PFSK-1 (cell line): ENCODE data around the gene AGPAT3.

Experiments
- FOXP2 ChIP-seq: optimal IDR thresholded peaks from 2 replicates; pipeline ENCODE3; 2011; ENCODE audit warnings: borderline replicate concordance, control low read depth, inconsistent platforms; ENCODE audit not compliant: insufficient read depth; ENCODE audit errors: extremely low read length, extremely low read depth
- POLR2AphosphoS5 ChIP-seq: IDR thresholded peaks from 2 replicates; pipeline ENCODE4 v1.6.1; 2012; ENCODE audit warnings: low read depth, mild to moderate bottlenecking, control low read depth, low read length, moderate library complexity
- SIN3A ChIP-seq: IDR thresholded peaks from 2 replicates; pipeline ENCODE4 v1.6.1; 2012; ENCODE audit warnings: mild to moderate bottlenecking, low read length, moderate library complexity, borderline replicate concordance; ENCODE audit not compliant: insufficient read depth
- TAF1 ChIP-seq: IDR thresholded peaks from 2 replicates; pipeline ENCODE4 v1.6.1; 2012; ENCODE audit warnings: low read length, control low read depth, borderline replicate concordance; ENCODE audit not compliant: insufficient read depth
- TF ChIP-seq, protein P1 (sequence below), 2 experiments: IDR thresholded peaks; 2 replicates each; pipeline versions ENCODE4 v1.6.1 to v1.8.0; 2011 to 2012; ENCODE audit warnings: low read depth in 2 of 2, low read length in 2 of 2, control low read depth in 1 of 2, inconsistent platforms in 1 of 2, mild to moderate bottlenecking in 1 of 2, moderate library complexity in 1 of 2; ENCODE audit not compliant: insufficient read depth in 1 of 2

The AGPAT3 gene

GRCh38 chr21:43854773-43855633 lies 10.0 kb upstream of the AGPAT3 start:
- TF ChIP-seq POLR2AphosphoS5, result no peak
- TF ChIP-seq, protein P1, sequence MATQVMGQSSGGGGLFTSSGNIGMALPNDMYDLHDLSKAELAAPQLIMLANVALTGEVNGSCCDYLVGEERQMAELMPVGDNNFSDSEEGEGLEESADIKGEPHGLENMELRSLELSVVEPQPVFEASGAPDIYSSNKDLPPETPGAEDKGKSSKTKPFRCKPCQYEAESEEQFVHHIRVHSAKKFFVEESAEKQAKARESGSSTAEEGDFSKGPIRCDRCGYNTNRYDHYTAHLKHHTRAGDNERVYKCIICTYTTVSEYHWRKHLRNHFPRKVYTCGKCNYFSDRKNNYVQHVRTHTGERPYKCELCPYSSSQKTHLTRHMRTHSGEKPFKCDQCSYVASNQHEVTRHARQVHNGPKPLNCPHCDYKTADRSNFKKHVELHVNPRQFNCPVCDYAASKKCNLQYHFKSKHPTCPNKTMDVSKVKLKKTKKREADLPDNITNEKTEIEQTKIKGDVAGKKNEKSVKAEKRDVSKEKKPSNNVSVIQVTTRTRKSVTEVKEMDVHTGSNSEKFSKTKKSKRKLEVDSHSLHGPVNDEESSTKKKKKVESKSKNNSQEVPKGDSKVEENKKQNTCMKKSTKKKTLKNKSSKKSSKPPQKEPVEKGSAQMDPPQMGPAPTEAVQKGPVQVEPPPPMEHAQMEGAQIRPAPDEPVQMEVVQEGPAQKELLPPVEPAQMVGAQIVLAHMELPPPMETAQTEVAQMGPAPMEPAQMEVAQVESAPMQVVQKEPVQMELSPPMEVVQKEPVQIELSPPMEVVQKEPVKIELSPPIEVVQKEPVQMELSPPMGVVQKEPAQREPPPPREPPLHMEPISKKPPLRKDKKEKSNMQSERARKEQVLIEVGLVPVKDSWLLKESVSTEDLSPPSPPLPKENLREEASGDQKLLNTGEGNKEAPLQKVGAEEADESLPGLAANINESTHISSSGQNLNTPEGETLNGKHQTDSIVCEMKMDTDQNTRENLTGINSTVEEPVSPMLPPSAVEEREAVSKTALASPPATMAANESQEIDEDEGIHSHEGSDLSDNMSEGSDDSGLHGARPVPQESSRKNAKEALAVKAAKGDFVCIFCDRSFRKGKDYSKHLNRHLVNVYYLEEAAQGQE (IDR thresholded peaks at IDR 0.05; ENCODE audit: insufficient read depth in 1 of 2, low read depth in 2 of 2, low read length in 2 of 2), result no peak
- TF ChIP-seq FOXP2, result no peak
- TF ChIP-seq TAF1, result no peak
- no peak for TF ChIP-seq SIN3A

DNA sequence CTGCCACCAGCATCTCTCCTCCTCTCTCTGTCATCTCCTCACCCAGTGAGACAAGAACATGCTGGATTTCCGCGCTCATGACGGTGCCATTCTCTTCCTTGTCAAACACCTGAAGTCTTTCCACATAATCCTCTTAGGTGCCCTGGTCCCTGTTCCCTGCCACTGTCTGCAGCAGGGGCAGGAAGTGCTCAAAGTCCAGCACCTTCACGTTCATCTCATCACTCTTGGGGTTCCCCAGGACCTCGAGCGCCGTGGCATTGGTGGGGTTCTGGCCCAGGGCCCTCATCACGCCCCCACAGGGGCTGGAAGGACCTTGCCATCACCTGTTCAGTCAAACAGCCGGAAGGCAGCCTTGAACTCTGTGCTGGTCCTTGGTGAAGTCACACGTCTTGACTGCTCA lies 9.1 kb upstream of the AGPAT3 start:
- no peak for TF ChIP-seq POLR2AphosphoS5
- no peak for TF ChIP-seq SIN3A
- no peak for TF ChIP-seq TAF1
- TF ChIP-seq, protein P1 (IDR thresholded peaks at IDR 0.05; ENCODE audit: insufficient read depth in 1 of 2, low read depth in 2 of 2, low read length in 2 of 2), result no peak
- TF ChIP-seq FOXP2, result no peak

GRCh38 chr21:43858806-43859648 lies 6.0 kb upstream of the AGPAT3 start:
- TF ChIP-seq TAF1 (no peak), POLR2AphosphoS5 (no peak), SIN3A (no peak), FOXP2 (no peak)
- TF ChIP-seq, protein P1 (IDR thresholded peaks at IDR 0.05; ENCODE audit: insufficient read depth in 1 of 2, low read depth in 2 of 2, low read length in 2 of 2), result no peak

- TF ChIP-seq SIN3A, result no peak
- TF ChIP-seq TAF1, result no peak
- TF ChIP-seq, protein P1 (IDR thresholded peaks at IDR 0.05; ENCODE audit: insufficient read depth in 1 of 2, low read depth in 2 of 2, low read length in 2 of 2), result no peak
- TF ChIP-seq FOXP2, result no peak
- TF ChIP-seq POLR2AphosphoS5, result no peak
Observed at GRCh38 chr21:43859747-43860214, 5.2 kb upstream of the AGPAT3 start.
